ENCODE data around the gene SFN. TPM values are rescaled to one million over a fixed set of nuclear protein-coding genes. Genes with fewer than 3 reads are reported as not detected.

Gene SFN
- total and polyA plus RNA-seq, 2 of the 13 experiments (the other 11 are each of a cell fraction or from before 2014, with no cell fraction given), result 4.3 to 5.6 TPM

DNA sequence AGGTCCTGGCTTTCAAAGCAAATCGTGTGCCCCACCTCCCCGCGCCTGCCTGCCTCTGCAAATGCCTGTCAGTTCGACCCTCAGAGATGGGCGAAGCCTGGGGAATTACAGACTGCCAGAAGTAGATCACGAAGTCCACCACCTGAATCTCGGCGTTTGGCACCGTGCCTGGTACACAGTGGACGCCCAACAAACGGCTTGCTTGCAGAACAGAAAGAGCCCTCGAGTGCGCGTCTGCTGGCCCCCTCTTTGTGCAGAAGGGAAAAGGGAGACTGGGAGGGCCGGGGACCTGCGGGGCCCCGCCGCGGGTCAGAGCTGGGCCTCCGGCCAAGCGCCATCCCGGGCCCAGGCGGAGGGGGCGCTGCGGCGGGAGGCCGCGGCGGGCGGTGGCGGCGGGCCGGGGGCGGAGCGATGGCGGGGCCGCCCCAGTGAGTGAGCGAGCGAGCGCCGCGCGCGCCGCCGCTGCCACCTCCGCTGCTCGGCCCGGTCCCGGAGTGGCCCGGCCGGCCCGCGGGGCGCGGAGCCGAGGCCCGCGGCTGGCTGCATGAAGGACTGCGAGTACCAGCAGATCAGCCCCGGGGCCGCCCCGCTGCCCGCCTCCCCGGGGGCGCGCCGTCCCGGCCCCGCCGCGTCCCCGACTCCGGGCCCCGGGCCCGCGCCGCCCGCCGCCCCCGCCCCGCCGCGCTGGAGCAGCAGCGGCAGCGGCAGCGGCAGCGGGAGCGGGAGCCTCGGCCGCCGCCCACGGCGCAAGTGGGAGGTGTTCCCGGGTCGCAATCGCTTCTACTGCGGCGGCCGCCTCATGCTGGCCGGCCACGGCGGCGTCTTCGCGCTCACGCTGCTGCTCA lies 36.5 kb upstream of the SFN start, which contains the start of gene ZDHHC18 (continued):
- TF ChIP-seq ZNF407 (CRISPR knock-in tag; IDR thresholded peaks at IDR 0.05; ENCODE audit: not compliant biosample characterization), result no peak
- TF ChIP-seq ZNF639 (CRISPR knock-in tag; conservative IDR thresholded peaks at IDR 0.05), result no peak
- TF ChIP-seq ZNF350 (CRISPR knock-in tag; IDR thresholded peaks at IDR 0.05; ENCODE audit: borderline replicate concordance, low read depth), result no peak
- TF ChIP-seq ZNF891 (CRISPR knock-in tag; IDR thresholded peaks at IDR 0.05), result no peak
- TF ChIP-seq FOXC1 (CRISPR knock-in tag; IDR thresholded peaks at IDR 0.05; ENCODE audit: borderline replicate concordance), result peak; percentile 43; the same call in 1 of the 2 replicates
- TF ChIP-seq CTCF (CRISPR knock-in tag; IDR thresholded peaks at IDR 0.05), result peak; percentile 58
- no peak for TF ChIP-seq TRIM22 (IDR thresholded peaks at IDR 0.05)
- no peak for TF ChIP-seq EP300 (IDR thresholded peaks at IDR 0.05; ENCODE audit: low read depth in 2 of 2, low read length in 2 of 2)
- TF ChIP-seq EP300 (CRISPR knock-in tag; IDR thresholded peaks at IDR 0.05; ENCODE audit: borderline replicate concordance), result no peak
- no peak for TF ChIP-seq ZSCAN12 (CRISPR knock-in tag; IDR thresholded peaks at IDR 0.05)
- TF ChIP-seq MTF2 (CRISPR knock-in tag; IDR thresholded peaks at IDR 0.05; ENCODE audit: borderline replicate concordance), result no peak
- TF ChIP-seq FOSL2 (CRISPR knock-in tag; IDR thresholded peaks at IDR 0.05), result no peak
- no peak for TF ChIP-seq ZNF737 (CRISPR knock-in tag; IDR thresholded peaks at IDR 0.05; ENCODE audit: borderline replicate concordance)
- no peak for TF ChIP-seq ZNF75D (CRISPR knock-in tag; IDR thresholded peaks at IDR 0.05; ENCODE audit: borderline replicate concordance)
- no peak for TF ChIP-seq CREM (IDR thresholded peaks at IDR 0.05)
- TF ChIP-seq CREM (CRISPR knock-in tag; IDR thresholded peaks at IDR 0.05), result no peak
- TF ChIP-seq ZNF7 (CRISPR knock-in tag; IDR thresholded peaks at IDR 0.05), result no peak

Data from HepG2 (cell line).